Osteocyte (in vitro differentiated cells): ENCODE measurements around the gene BRD3. TPM values are rescaled to one million over a fixed set of nuclear protein-coding genes. Genes with fewer than 3 reads are reported as not detected.

Experiments
- DNase-seq: peaks from one replicate; pipeline ENCODE4 v3.0.0; 2021; ENCODE audit warnings: mixed read lengths; ENCODE audit not compliant: unreplicated experiment; ENCODE audit errors: extremely low spot score
- H3K27ac Mint-ChIP-seq: one replicate; pipeline ENCODE4 v1.8.0; 2021; ENCODE audit warnings: mild to moderate bottlenecking, mixed read lengths; ENCODE audit not compliant: unreplicated experiment
- H3K27me3 Mint-ChIP-seq: one replicate; pipeline ENCODE4 v1.8.0; 2021; ENCODE audit warnings: mixed read lengths; ENCODE audit not compliant: unreplicated experiment
- H3K36me3 Mint-ChIP-seq: one replicate; pipeline ENCODE4 v1.8.0; 2021; ENCODE audit warnings: mixed read lengths; ENCODE audit not compliant: unreplicated experiment
- H3K4me1 Mint-ChIP-seq: one replicate; pipeline ENCODE4 v1.8.0; 2021; ENCODE audit warnings: mixed read lengths; ENCODE audit not compliant: unreplicated experiment
- H3K4me3 Mint-ChIP-seq: one replicate; pipeline ENCODE4 v1.8.0; 2021; ENCODE audit warnings: mild to moderate bottlenecking, moderate library complexity, mixed read lengths; ENCODE audit not compliant: unreplicated experiment
- H3K9me3 Mint-ChIP-seq: one replicate; pipeline ENCODE4 v1.8.0; 2021; ENCODE audit warnings: mixed read lengths; ENCODE audit not compliant: unreplicated experiment
- total RNA-seq: library from RNA; stranded (reverse); gene quantifications from 2 replicates; pipeline ENCODE4 v1.2.1, GENCODE V29; 2021
- TF ChIP-seq, protein P1 (sequence below): fragments of 200-600 bp; sonication (generic); IDR thresholded peaks from 2 replicates; pipeline ENCODE4 v1.5.0; 2021; ENCODE audit warnings: antibody characterized with exemption, mild to moderate bottlenecking, moderate library complexity

The BRD3 gene
- total RNA-seq, 1 donor from 2014 or later: 56.2 TPM

GRCh38 chr9:134028076-134028475 lies 39.8 kb downstream of the BRD3 start:
- Mint-ChIP-seq H3K9me3 (no peaks in the 10 kb centered on the region), H3K27ac (no peak overlapping the region), H3K4me3 (no peak overlapping the region), H3K36me3 (peaks cover 13% of the 10 kb centered on the region), H3K27me3 (no peaks in the 10 kb centered on the region), H3K4me1 (peaks cover 10% of the 10 kb centered on the region)
- DNase-seq: no peak
- TF ChIP-seq, protein P1, sequence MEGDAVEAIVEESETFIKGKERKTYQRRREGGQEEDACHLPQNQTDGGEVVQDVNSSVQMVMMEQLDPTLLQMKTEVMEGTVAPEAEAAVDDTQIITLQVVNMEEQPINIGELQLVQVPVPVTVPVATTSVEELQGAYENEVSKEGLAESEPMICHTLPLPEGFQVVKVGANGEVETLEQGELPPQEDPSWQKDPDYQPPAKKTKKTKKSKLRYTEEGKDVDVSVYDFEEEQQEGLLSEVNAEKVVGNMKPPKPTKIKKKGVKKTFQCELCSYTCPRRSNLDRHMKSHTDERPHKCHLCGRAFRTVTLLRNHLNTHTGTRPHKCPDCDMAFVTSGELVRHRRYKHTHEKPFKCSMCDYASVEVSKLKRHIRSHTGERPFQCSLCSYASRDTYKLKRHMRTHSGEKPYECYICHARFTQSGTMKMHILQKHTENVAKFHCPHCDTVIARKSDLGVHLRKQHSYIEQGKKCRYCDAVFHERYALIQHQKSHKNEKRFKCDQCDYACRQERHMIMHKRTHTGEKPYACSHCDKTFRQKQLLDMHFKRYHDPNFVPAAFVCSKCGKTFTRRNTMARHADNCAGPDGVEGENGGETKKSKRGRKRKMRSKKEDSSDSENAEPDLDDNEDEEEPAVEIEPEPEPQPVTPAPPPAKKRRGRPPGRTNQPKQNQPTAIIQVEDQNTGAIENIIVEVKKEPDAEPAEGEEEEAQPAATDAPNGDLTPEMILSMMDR: no peak

GRCh38 chr9:134027561-134027960 lies 40.3 kb downstream of the BRD3 start:
- H3K9me3 Mint-ChIP-seq: no peaks in the 10 kb centered on the region
- DNase-seq: no peak
- no peak overlapping the region for H3K4me3 Mint-ChIP-seq
- H3K36me3 Mint-ChIP-seq: peaks cover 13% of the 10 kb centered on the region
- TF ChIP-seq, protein P1: no peak
- H3K27ac Mint-ChIP-seq: no peak overlapping the region
- peaks cover 10% of the 10 kb centered on the region for H3K4me1 Mint-ChIP-seq
- no peaks in the 10 kb centered on the region for H3K27me3 Mint-ChIP-seq

- no peak for DNase-seq
- H3K9me3 Mint-ChIP-seq: no peaks in the 10 kb centered on the region
- H3K4me1 Mint-ChIP-seq: peaks cover 10% of the 10 kb centered on the region
- H3K36me3 Mint-ChIP-seq: peaks cover 11% of the 10 kb centered on the region
- no peaks in the 10 kb centered on the region for H3K27me3 Mint-ChIP-seq
- H3K27ac Mint-ChIP-seq: no peak overlapping the region
- TF ChIP-seq, protein P1: no peak
- H3K4me3 Mint-ChIP-seq: peak overlapping the region; percentile 53
Observed at GRCh38 chr9:134026981-134027380, 40.8 kb downstream of the BRD3 start.

DNA sequence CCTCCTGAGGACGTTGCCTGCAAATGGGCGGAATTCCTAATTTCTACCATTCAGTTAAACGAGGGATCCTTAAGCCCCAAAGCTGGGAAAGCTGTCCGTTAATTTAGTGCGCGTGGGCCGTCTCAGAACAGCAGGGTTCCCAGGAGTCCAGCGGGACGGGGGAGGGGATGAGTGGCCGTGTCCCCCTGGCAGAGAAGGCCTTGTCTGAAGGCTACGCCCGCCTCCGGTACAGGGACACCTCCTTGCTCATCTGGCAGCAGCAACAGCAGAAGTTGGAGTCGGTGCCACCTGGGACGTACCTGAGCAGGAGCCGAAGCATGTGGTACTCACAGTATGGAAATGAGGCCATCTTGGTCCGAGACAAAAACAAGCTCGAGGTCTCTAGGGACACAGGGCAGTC lies 41.2 kb downstream of the BRD3 start:
- TF ChIP-seq, protein P1: no peak
- Mint-ChIP-seq H3K27ac (peak overlapping the region; percentile 14), H3K9me3 (no peaks in the 10 kb centered on the region), H3K4me1 (peaks cover 10% of the 10 kb centered on the region), H3K4me3 (peak overlapping the region; percentile 75), H3K27me3 (no peaks in the 10 kb centered on the region), H3K36me3 (peaks cover 11% of the 10 kb centered on the region)
- no peak for DNase-seq

GRCh38 chr9:134025606-134026541 lies 42.0 kb downstream of the BRD3 start:
- Mint-ChIP-seq H3K27ac (peak overlapping the region; percentile 14), H3K4me1 (peaks cover 10% of the 10 kb centered on the region), H3K4me3 (peak overlapping the region; percentile 75), H3K9me3 (no peaks in the 10 kb centered on the region), H3K27me3 (no peaks in the 10 kb centered on the region), H3K36me3 (peaks cover 9% of the 10 kb centered on the region)
- peak; percentile 84 for DNase-seq
- TF ChIP-seq, protein P1: peak; percentile 24
